ENCODE results near the gene MPC1L.

The MPC1L gene

DNA sequence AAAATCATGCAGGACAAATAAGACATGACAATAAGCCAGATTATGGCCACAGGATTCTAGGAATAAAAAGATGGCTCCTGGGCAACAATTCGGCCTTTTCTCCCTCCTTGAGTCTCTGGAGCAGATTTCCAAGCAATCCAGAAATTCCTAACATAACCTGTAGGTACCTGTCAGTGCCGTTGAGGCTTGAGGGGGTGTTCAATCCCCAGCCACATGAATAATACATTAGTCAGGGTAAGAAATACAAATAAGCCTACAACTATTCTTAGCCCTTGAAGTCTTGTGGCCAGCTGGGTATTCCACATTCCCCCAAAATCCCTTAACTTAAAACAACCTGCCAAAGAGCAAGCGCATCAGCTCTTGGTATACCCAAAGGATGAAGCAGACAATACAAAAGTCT lies 14.5 kb downstream of the MPC1L start:
- Histone ChIP-seq H3K27ac (no peak overlapping the region), H2AFZ (ENCODE audit: low read depth) (no peak overlapping the region), H3K36me3 (ENCODE audit: insufficient read depth) (peaks cover 8% of the 10 kb centered on the region; the same call in 1 of the 2 replicates), H4K20me1 (ENCODE audit: insufficient read depth) (no peaks in the 10 kb centered on the region), H3K4me1 (ENCODE audit: low read depth, poor library complexity, severe bottlenecking) (peaks cover 4% of the 10 kb centered on the region), H3K4me3 (IDR thresholded peaks at IDR 0.05; ENCODE audit: insufficient read depth, low read depth, low read length) (no peak overlapping the region), H3K79me2 (ENCODE audit: insufficient read depth, low read depth) (peaks cover 5% of the 10 kb centered on the region; the same call in 1 of the 2 replicates), H3K4me2 (no peak overlapping the region), H3K27me3 (ENCODE audit: insufficient read depth, low read depth) (no peaks in the 10 kb centered on the region), H3K9ac (no peak overlapping the region)
- TF ChIP-seq, protein P1, sequence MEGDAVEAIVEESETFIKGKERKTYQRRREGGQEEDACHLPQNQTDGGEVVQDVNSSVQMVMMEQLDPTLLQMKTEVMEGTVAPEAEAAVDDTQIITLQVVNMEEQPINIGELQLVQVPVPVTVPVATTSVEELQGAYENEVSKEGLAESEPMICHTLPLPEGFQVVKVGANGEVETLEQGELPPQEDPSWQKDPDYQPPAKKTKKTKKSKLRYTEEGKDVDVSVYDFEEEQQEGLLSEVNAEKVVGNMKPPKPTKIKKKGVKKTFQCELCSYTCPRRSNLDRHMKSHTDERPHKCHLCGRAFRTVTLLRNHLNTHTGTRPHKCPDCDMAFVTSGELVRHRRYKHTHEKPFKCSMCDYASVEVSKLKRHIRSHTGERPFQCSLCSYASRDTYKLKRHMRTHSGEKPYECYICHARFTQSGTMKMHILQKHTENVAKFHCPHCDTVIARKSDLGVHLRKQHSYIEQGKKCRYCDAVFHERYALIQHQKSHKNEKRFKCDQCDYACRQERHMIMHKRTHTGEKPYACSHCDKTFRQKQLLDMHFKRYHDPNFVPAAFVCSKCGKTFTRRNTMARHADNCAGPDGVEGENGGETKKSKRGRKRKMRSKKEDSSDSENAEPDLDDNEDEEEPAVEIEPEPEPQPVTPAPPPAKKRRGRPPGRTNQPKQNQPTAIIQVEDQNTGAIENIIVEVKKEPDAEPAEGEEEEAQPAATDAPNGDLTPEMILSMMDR (conservative IDR thresholded peaks at IDR 0.05; ENCODE audit: low read depth, low read length), result no peak

DNA sequence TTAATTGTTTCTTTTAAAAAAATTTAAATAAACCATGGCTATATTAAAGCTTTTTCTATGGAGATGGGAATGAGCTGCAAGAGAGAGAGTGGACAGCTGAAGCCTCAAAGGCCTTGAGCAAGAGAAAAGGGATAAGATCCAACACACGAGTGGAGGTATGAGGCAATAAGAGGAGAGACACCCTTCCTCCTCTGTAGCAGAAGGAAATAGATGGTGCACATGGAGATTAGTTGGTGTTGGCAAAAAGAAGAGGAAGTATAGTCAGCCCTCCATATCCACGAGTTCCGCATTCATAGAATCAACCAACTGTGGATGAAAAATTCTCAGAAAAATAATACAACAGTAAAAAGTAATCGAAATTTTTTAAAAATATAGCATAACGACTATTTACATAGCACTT lies 20.9 kb downstream of the MPC1L start:
- H4K20me1 ChIP-seq (ENCODE audit: insufficient read depth), result no peaks in the 10 kb centered on the region
- H3K4me2 ChIP-seq, result peak overlapping the region; percentile 95
- peaks cover 42% of the 10 kb centered on the region for H3K79me2 ChIP-seq (ENCODE audit: insufficient read depth, low read depth)
- peak overlapping the region; percentile 53; the same call in 1 of the 2 replicates for H3K27ac ChIP-seq
- H3K4me1 ChIP-seq (ENCODE audit: low read depth, poor library complexity, severe bottlenecking), result peaks cover 20% of the 10 kb centered on the region
- peak overlapping the region; percentile 37; the same call in 1 of the 2 replicates for H3K9ac ChIP-seq
- no peaks in the 10 kb centered on the region for H3K36me3 ChIP-seq (ENCODE audit: insufficient read depth)
- H3K27me3 ChIP-seq (ENCODE audit: insufficient read depth, low read depth), result no peaks in the 10 kb centered on the region
- no peak overlapping the region for H2AFZ ChIP-seq (ENCODE audit: low read depth)
- TF ChIP-seq, protein P1 (conservative IDR thresholded peaks at IDR 0.05; ENCODE audit: low read depth, low read length), result no peak
- no peak overlapping the region for H3K4me3 ChIP-seq (IDR thresholded peaks at IDR 0.05; ENCODE audit: insufficient read depth, low read depth, low read length)

DNA sequence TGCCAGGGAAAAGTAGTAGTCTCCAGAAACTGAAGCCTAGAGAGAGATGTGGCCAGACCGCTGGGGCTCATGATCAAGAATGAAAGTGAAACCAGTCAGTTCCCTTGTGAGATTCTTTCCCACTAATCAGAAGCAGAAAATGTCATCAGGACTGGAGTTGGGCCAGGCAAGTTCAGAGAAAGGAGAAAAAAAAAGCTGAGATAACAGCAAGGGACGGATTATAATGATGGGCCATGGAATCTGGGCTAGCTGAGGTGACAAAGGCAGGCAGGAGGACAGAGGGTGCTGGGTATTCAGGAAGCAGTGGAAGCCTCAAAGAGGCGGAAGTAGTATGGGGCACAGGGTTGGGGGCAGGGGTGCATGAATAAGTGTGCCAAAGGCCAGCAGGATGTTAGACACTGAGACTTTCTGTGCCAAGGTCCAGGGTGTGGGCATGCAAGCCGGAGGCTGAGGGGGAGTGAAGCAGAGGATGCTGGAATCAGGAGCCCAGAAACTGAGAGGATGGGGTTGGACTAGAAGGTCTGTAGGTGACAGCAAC lies 21.7 kb downstream of the MPC1L start:
- Histone ChIP-seq H3K4me2 (peak overlapping the region; percentile 95), H3K27me3 (ENCODE audit: insufficient read depth, low read depth) (no peaks in the 10 kb centered on the region), H4K20me1 (ENCODE audit: insufficient read depth) (no peaks in the 10 kb centered on the region), H3K27ac (peak overlapping the region; percentile 53; the same call in 1 of the 2 replicates), H3K9ac (peak overlapping the region; percentile 37; the same call in 1 of the 2 replicates), H2AFZ (ENCODE audit: low read depth) (no peak overlapping the region), H3K4me1 (ENCODE audit: low read depth, poor library complexity, severe bottlenecking) (peaks cover 20% of the 10 kb centered on the region), H3K79me2 (ENCODE audit: insufficient read depth, low read depth) (peaks cover 42% of the 10 kb centered on the region), H3K4me3 (IDR thresholded peaks at IDR 0.05; ENCODE audit: insufficient read depth, low read depth, low read length) (no peak overlapping the region), H3K36me3 (ENCODE audit: insufficient read depth) (no peaks in the 10 kb centered on the region)
- TF ChIP-seq, protein P1 (conservative IDR thresholded peaks at IDR 0.05; ENCODE audit: low read depth, low read length), result no peak

DNA sequence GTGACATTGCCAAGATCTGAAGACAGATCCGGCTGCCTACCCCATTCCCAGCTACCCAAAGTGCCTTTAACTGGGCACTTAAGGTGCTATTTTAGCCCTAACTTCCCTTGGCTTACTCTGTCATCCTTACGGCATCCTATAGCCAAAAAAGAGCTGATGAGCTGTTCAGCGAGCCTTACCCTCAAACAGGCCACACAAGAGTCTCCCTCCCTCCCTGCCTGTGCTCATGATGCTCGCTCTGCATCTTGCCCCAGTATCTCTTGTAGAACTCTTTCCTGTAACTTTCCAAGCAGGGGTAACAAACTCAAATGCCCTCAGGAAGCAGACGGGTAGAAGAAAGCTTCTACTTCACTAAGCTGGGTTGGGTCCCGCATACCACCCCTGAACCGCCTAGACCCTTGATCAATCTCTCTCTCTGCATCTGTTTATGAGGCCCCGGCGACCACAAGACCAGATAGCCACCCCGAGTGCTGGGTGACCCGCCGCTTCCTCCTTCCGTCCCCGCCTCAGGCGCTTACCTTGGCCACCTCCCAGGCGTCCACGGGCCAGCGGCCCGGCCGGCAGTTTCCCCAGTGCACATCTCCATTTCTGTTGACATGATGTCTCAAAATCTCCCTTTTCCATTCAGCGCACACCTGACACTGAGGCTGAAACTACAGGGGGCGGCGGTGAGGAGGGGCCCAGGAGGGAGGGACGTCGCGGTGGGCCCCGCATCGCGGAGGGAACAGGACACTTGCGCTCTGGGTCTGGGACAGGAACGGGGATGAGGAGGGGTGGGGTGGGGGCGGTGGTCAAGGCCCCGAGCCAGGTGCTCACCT lies 23.5 kb downstream of the MPC1L start:
- H3K27ac ChIP-seq, result peak overlapping the region; percentile 52

More for the DNA sequence above, 23.5 kb downstream of the MPC1L start:
- TF ChIP-seq, protein P1 (conservative IDR thresholded peaks at IDR 0.05; ENCODE audit: low read depth, low read length), result no peak
- Histone ChIP-seq H3K4me1 (ENCODE audit: low read depth, poor library complexity, severe bottlenecking) (peaks cover 27% of the 10 kb centered on the region), H2AFZ (ENCODE audit: low read depth) (peak overlapping the region; percentile 18), H3K79me2 (ENCODE audit: insufficient read depth, low read depth) (peaks cover 38% of the 10 kb centered on the region), H4K20me1 (ENCODE audit: insufficient read depth) (no peaks in the 10 kb centered on the region), H3K4me2 (peak overlapping the region; percentile 84), H3K9ac (peak overlapping the region; percentile 58; the same call in 1 of the 2 replicates), H3K4me3 (IDR thresholded peaks at IDR 0.05; ENCODE audit: insufficient read depth, low read depth, low read length) (no peak overlapping the region), H3K36me3 (ENCODE audit: insufficient read depth) (no peaks in the 10 kb centered on the region), H3K27me3 (ENCODE audit: insufficient read depth, low read depth) (no peaks in the 10 kb centered on the region)
